NT2/D1 (cell line): ENCODE results near the gene AVL9.

Experiments used
- DNase-seq: peaks from one replicate; pipeline ENCODE4 v3.0.0-alpha.2; 2011; ENCODE audit warnings: low read depth, low spot score
- H3K27me3 ChIP-seq: 2 replicates; pipeline ENCODE4 v1.6.0; 2011; ENCODE audit warnings: mild to moderate bottlenecking; ENCODE audit not compliant: insufficient read length, insufficient read depth
- H3K36me3 ChIP-seq: 2 replicates; pipeline ENCODE4 v1.6.1; 2011; ENCODE audit warnings: mild to moderate bottlenecking, low read length, mixed read lengths; ENCODE audit not compliant: insufficient read depth, insufficient read length
- H3K4me1 ChIP-seq: 2 replicates; pipeline ENCODE4 v1.5.1; 2011; ENCODE audit not compliant: insufficient read depth, insufficient read length
- H3K4me3 ChIP-seq: 2 replicates; pipeline ENCODE4 v1.5.1; 2011; ENCODE audit warnings: low read depth; ENCODE audit not compliant: insufficient read length
- H3K9ac ChIP-seq: 2 replicates; pipeline ENCODE4 v1.6.0; 2011; ENCODE audit warnings: low read depth; ENCODE audit not compliant: insufficient read length
- H3K9me3 ChIP-seq: 2 replicates; pipeline ENCODE4 v1.5.1; 2011; ENCODE audit warnings: mild to moderate bottlenecking, low read length; ENCODE audit not compliant: insufficient read depth
- SUZ12 ChIP-seq: IDR thresholded peaks from 2 replicates; pipeline ENCODE4 v1.6.1; 2011; ENCODE audit not compliant: insufficient read length, insufficient read depth; ENCODE audit errors: extremely low read depth
- YY1 ChIP-seq: IDR thresholded peaks from 2 replicates; pipeline ENCODE4 v1.6.1; 2011; ENCODE audit not compliant: insufficient read length, insufficient read depth
- ZNF274 ChIP-seq: IDR thresholded peaks from 2 replicates; pipeline ENCODE4 v1.6.1; 2011; ENCODE audit warnings: mild to moderate bottlenecking, low read depth, low read length

Gene AVL9

DNA sequence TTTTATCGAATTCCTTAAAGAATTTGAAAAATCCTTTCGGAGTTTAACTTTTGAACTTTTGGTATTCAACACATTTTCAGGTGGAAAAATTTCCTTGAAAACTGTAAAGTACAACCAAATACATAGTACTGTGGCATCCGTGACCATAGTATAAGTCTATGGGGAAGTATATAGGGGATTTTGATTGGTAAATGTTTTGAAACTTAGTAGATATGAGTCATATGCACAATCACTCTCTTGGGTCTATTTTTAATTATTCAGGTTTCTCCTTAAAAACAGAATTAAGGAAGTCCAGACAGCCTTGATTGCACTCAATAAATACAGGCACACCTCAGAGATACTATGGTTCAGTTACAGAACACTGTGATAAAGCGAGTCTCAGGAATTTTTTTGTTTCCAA is 64.2 kb downstream of the AVL9 start:
- TF ChIP-seq ZNF274 (no peak), SUZ12 (no peak), YY1 (no peak)
- H3K9ac ChIP-seq = no peak overlapping the region
- no peaks in the 10 kb centered on the region for H3K9me3 ChIP-seq
- no peak for DNase-seq
- no peaks in the 10 kb centered on the region for H3K4me1 ChIP-seq
- H3K4me3 ChIP-seq = no peak overlapping the region
- peaks cover 65% of the 10 kb centered on the region for H3K36me3 ChIP-seq
- no peaks in the 10 kb centered on the region for H3K27me3 ChIP-seq

- Histone ChIP-seq H3K9me3 (no peaks in the 10 kb centered on the region), H3K36me3 (peaks cover 60% of the 10 kb centered on the region), H3K4me1 (no peaks in the 10 kb centered on the region), H3K4me3 (no peak overlapping the region), H3K27me3 (no peaks in the 10 kb centered on the region), H3K9ac (no peak overlapping the region)
- no peak for DNase-seq
- TF ChIP-seq YY1 (no peak), ZNF274 (no peak), SUZ12 (no peak)
Observed at GRCh38 chr7:32560075-32560474, 64.8 kb downstream of the AVL9 start.

GRCh38 chr7:32561613-32562012 is 66.3 kb downstream of the AVL9 start:
- Histone ChIP-seq H3K36me3 (peaks cover 51% of the 10 kb centered on the region), H3K4me1 (no peaks in the 10 kb centered on the region), H3K27me3 (no peaks in the 10 kb centered on the region), H3K9ac (no peak overlapping the region), H3K9me3 (no peaks in the 10 kb centered on the region), H3K4me3 (no peak overlapping the region)
- TF ChIP-seq YY1 (no peak), ZNF274 (no peak)
- DNase-seq = no peak

DNA sequence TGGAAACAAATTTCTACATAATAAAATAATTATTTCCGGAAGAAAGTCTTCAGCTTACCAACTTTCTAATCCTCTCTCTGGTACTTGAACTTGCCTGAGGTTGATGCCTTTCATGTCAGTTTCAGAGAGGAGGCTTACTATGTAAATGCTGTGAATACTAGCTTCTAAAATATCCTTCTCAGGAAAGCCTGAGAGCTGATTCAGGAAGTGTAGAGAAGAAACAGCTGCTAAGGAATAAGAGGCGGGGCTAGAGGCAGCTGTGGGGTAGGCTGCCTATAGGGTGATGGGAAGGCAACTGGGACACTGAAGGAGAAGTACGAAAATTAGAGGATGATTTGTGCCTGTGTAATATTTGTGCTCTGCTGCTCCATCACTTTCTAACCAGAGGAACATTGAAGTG is 69.3 kb downstream of the AVL9 start:
- H3K36me3 ChIP-seq = peaks cover 30% of the 10 kb centered on the region
- TF ChIP-seq YY1 = no peak
- no peak for TF ChIP-seq SUZ12
- no peak for TF ChIP-seq ZNF274
- no peaks in the 10 kb centered on the region for H3K27me3 ChIP-seq
- no peaks in the 10 kb centered on the region for H3K4me1 ChIP-seq
- DNase-seq = no peak
- H3K4me3 ChIP-seq = no peak overlapping the region
- H3K9me3 ChIP-seq = no peaks in the 10 kb centered on the region
- H3K9ac ChIP-seq = no peak overlapping the region

DNA sequence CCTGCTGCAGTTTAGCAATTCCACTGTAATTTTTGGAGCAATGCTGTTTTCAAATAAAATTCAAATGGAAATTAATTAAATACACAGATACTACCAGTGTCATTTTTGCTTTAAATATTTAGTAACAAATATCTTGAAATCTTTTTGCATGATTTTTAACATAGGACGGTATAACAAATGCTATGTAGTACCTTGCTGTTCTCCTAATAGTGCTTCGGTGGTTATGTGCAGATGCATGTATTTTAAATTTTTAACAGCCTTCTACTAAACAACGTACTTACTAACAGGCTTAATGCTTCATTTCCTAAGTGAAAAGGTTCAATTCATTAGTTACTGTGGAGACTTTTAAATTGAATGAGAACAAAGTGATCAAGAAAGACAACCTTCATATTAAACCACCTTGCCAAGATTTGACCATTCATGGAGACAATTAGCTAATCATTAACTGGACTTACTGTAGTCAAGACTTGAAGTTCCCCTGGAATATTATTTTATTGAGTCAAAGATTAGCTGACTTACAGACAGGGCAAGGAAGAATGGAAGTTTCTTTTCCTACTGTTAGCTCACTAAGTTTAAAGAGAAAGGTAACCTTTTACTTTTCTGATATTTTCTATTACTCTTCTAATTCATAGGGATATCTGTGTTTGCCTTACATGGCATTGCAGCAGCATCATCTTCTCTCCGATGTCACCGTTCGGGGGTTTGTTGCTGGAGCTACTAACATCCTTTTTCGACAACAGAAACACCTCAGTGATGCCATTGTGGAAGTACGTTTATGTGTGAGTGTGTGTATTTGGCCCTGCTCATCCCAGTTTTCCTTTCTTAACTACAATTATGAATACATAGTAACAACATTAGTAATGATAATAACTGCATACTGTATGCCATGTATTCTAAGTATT is 74.3 kb downstream of the AVL9 start:
- Histone ChIP-seq H3K36me3 (peaks cover 26% of the 10 kb centered on the region), H3K9me3 (no peaks in the 10 kb centered on the region), H3K4me1 (no peaks in the 10 kb centered on the region), H3K9ac (no peak overlapping the region), H3K4me3 (no peak overlapping the region), H3K27me3 (no peaks in the 10 kb centered on the region)
- no peak for TF ChIP-seq YY1
- TF ChIP-seq SUZ12 = no peak
- no peak for TF ChIP-seq ZNF274
- no peak for DNase-seq

DNA sequence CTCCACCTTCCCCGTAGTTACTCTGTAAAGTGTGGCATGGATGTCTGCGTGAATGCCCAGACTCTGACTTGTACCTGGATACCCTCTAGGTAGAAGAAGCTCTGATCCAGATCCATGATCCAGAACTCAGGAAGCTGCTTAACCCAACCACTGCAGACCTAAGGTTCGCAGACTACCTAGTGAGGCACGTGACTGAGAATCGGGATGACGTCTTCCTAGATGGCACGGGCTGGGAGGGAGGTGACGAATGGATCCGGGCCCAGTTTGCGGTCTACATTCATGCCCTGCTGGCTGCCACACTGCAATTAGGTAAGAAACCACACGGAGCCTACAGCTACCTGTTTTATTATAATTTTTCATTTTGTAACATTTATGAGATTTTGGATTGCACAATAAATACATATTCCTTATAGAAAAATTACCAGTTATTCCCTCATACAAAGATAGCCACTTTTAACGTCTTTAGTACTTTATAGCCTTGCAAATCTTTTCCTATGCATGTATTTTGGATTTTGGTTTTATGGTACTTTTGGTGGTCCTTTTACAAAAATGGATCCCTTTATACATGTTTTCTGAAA is 77.9 kb downstream of the AVL9 start:
- TF ChIP-seq ZNF274 = no peak
- no peak for TF ChIP-seq YY1
- TF ChIP-seq SUZ12 = no peak
- Histone ChIP-seq H3K9me3 (no peaks in the 10 kb centered on the region), H3K4me3 (no peak overlapping the region), H3K4me1 (no peaks in the 10 kb centered on the region), H3K36me3 (peaks cover 57% of the 10 kb centered on the region), H3K9ac (no peak overlapping the region), H3K27me3 (no peaks in the 10 kb centered on the region)
- no peak for DNase-seq

DNA sequence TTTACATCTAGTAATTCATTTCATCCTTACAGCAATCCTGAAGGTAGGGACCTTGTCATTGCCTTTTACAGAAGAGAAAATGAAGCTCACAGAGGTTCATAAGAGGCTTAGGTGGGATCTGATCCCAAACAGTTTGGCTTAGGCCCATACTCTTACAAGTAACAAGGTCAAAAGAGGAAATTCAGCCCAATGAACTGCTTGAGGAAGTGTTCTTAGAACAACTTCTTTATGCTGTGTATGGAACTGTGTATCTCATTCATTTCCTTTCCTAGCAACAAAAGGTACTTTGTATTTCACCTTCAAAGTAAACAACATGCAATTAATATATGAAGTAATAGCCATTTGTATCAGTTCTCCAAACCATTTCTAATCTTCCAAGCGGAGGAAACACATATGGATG is 79.3 kb downstream of the AVL9 start:
- H3K4me1 ChIP-seq = no peaks in the 10 kb centered on the region
- H3K9me3 ChIP-seq = no peaks in the 10 kb centered on the region
- no peak overlapping the region for H3K9ac ChIP-seq
- no peak for TF ChIP-seq YY1
- no peak for TF ChIP-seq ZNF274
- TF ChIP-seq SUZ12 = no peak
- H3K4me3 ChIP-seq = no peak overlapping the region
- no peak for DNase-seq
- H3K36me3 ChIP-seq = peaks cover 61% of the 10 kb centered on the region
- H3K27me3 ChIP-seq = no peaks in the 10 kb centered on the region
